Measurements from ENCODE around the gene PLEKHM3. TPM values are rescaled to one million over a fixed set of nuclear protein-coding genes. Genes with fewer than 3 reads are reported as not detected.
"Not testable (repeated sequence)": the region's sequence is repeated elsewhere in the genome, so short reads cannot be mapped to it uniquely, and the experiment has no call there.

The PLEKHM3 gene
- total RNA-seq, 1 experiment from 2014 or later = 2.5 TPM

GRCh38 chr2:207911856-207912255 lies 113.5 kb downstream of the PLEKHM3 start:
- Histone ChIP-seq H3K4me1 (ENCODE audit: control insufficient read depth, insufficient read depth, low read length) (no peaks in the 10 kb centered on the region), H3K36me3 (ENCODE audit: control insufficient read depth, insufficient read depth, low read length) (no peaks in the 10 kb centered on the region), H3K4me3 (ENCODE audit: low read depth in 2 of 2, low read length in 2 of 2) (no peak overlapping the region), H3K27me3 (ENCODE audit: control insufficient read depth, insufficient read depth, low read length) (no peaks in the 10 kb centered on the region), H3K27ac (ENCODE audit: low read length) (no peak overlapping the region), H3K9me3 (ENCODE audit: control insufficient read depth, insufficient read depth, low read depth, low read length) (no peaks in the 10 kb centered on the region)
- intact Hi-C loops (cut with micrococcal nuclease; ENCODE audit: unreplicated experiment) (no loop called here), in situ Hi-C loops (cut with HindIII; ENCODE audit: low pct_unique_long_range_greater_than_20kb, low sequenced_read_pairs) (no loop called here)
- TF ChIP-seq SIN3A (IDR thresholded peaks at IDR 0.05; ENCODE audit: borderline replicate concordance, insufficient read depth, low read depth, low read length) = no peak
- no peak for TF ChIP-seq REST (IDR thresholded peaks at IDR 0.05; ENCODE audit: insufficient read depth in 1 of 2, low read depth in 2 of 2, low read length in 1 of 2)
- no peak for TF ChIP-seq TCF7L2 (IDR thresholded peaks at IDR 0.05; ENCODE audit: low read depth, low read length)
- TF ChIP-seq CTCF (IDR thresholded peaks at IDR 0.05) = no peak
- no peak for TF ChIP-seq POLR2AphosphoS5 (IDR thresholded peaks at IDR 0.05; ENCODE audit: low read depth, low read length)
- BruUV-seq (replicated peaks) = no TSS peak
- DNase-seq (ENCODE audit: low read depth, low spot score) = no peak
- ChIA-PET CTCF (no interaction called here), POLR2A (no interaction called here)
- ATAC-seq = no peak

GRCh38 chr2:207911215-207911614 lies 114.1 kb downstream of the PLEKHM3 start:
- in situ Hi-C loops (cut with HindIII; ENCODE audit: low pct_unique_long_range_greater_than_20kb, low sequenced_read_pairs) (no loop called here), intact Hi-C loops (cut with micrococcal nuclease; ENCODE audit: unreplicated experiment) (no loop called here)
- TF ChIP-seq SIN3A (IDR thresholded peaks at IDR 0.05; ENCODE audit: borderline replicate concordance, insufficient read depth, low read depth, low read length) = no peak
- TF ChIP-seq REST (IDR thresholded peaks at IDR 0.05; ENCODE audit: insufficient read depth in 1 of 2, low read depth in 2 of 2, low read length in 1 of 2) = no peak
- ChIA-PET POLR2A (no interaction called here), CTCF (no interaction called here)
- ATAC-seq (no peak), DNase-seq (ENCODE audit: low read depth, low spot score) (no peak)
- no TSS peak for BruUV-seq (replicated peaks)
- no peaks in the 10 kb centered on the region for H3K9me3 ChIP-seq (ENCODE audit: control insufficient read depth, insufficient read depth, low read depth, low read length)
- H3K27me3 ChIP-seq (ENCODE audit: control insufficient read depth, insufficient read depth, low read length) = no peaks in the 10 kb centered on the region
- no peak overlapping the region for H3K27ac ChIP-seq (ENCODE audit: low read length)
- no peak overlapping the region for H3K4me3 ChIP-seq (ENCODE audit: low read depth in 2 of 2, low read length in 2 of 2)
- no peaks in the 10 kb centered on the region for H3K36me3 ChIP-seq (ENCODE audit: control insufficient read depth, insufficient read depth, low read length)
- no peaks in the 10 kb centered on the region for H3K4me1 ChIP-seq (ENCODE audit: control insufficient read depth, insufficient read depth, low read length)

GRCh38 chr2:207906495-207906894 lies 118.8 kb downstream of the PLEKHM3 start:
- POLR2A ChIA-PET; H3K27me3 ChIP-seq (ENCODE audit: control insufficient read depth, insufficient read depth, low read length); H3K9me3 ChIP-seq (ENCODE audit: control insufficient read depth, insufficient read depth, low read depth, low read length); BruUV-seq (replicated peaks); H3K36me3 ChIP-seq (ENCODE audit: control insufficient read depth, insufficient read depth, low read length); CTCF ChIA-PET; H3K4me1 ChIP-seq (ENCODE audit: control insufficient read depth, insufficient read depth, low read length); H3K4me3 ChIP-seq (ENCODE audit: low read depth in 2 of 2, low read length in 2 of 2); intact Hi-C loops (cut with micrococcal nuclease; ENCODE audit: unreplicated experiment); DNase-seq (ENCODE audit: low read depth, low spot score); in situ Hi-C loops (cut with HindIII; ENCODE audit: low pct_unique_long_range_greater_than_20kb, low sequenced_read_pairs); ATAC-seq; H3K27ac ChIP-seq (ENCODE audit: low read length): not testable (repeated sequence)

Measured in Panc1 (cell line).